Cardiac muscle cell (in vitro differentiated cells and primary cell): ENCODE measurements around the gene CHPF. TPM values are rescaled to one million over a fixed set of nuclear protein-coding genes. Genes with fewer than 3 reads are reported as not detected.

Experiments
- DNase-seq, 2 donors: peaks; one replicate each; pipeline versions ENCODE4 v3.0.0 to v3.0.0-alpha.2; 2010 to 2017; ENCODE audit warnings: low read depth in 1 of 2, low spot score in 1 of 2
- H3K27ac ChIP-seq: fragments of 200-600 bp; sonication (generic); 2 replicates; pipeline ENCODE4 v1.5.1; 2016
- H3K27me3 ChIP-seq: fragments of 200-600 bp; sonication (generic); 2 replicates; pipeline ENCODE4 v1.6.0; 2016; ENCODE audit warnings: control low read depth
- H3K36me3 ChIP-seq: fragments of 200-600 bp; sonication (generic); 2 replicates; pipeline ENCODE4 v1.5.1; 2016; ENCODE audit warnings: control low read depth
- H3K4me1 ChIP-seq: fragments of 200-600 bp; sonication (generic); 2 replicates; pipeline ENCODE4 v1.8.1; 2017; ENCODE audit warnings: low read depth, mild to moderate bottlenecking, mixed run types
- H3K4me3 ChIP-seq: fragments of 200-600 bp; sonication (generic); 2 replicates; pipeline ENCODE4 v1.5.1; 2016; ENCODE audit warnings: mild to moderate bottlenecking
- H3K9me3 ChIP-seq: fragments of 200-600 bp; sonication (generic); 2 replicates; pipeline ENCODE4 v1.5.1; 2017; ENCODE audit warnings: low read depth, mild to moderate bottlenecking, control low read depth
- polyA plus RNA-seq: library from polyadenylated mRNA; unstranded; fragments of >200 nt; fragmentation: Nextera tagmentation; extraction: Ambion mirVana; gene quantifications from 2 replicates; pipeline ENCODE4 v1.2.1, GENCODE V29; 2016
- total RNA-seq: library from RNA; depleted of rRNA; stranded (reverse); fragments of >200 nt; gene quantifications from 2 replicates; pipeline ENCODE4 v1.2.3, GENCODE V29; 2016
- TF ChIP-seq, protein P1 (sequence below): IDR thresholded peaks from 2 replicates; pipeline ENCODE4 v1.5.1; 2012; ENCODE audit warnings: low read depth, mild to moderate bottlenecking, low read length

CHPF gene
- total and polyA plus RNA-seq, 2 experiments from 2014 or later, result 208 to 301 TPM

- Histone ChIP-seq H3K27ac (no peak overlapping the region), H3K4me1 (peaks cover 1% of the 10 kb centered on the region), H3K9me3 (no peaks in the 10 kb centered on the region), H3K27me3 (no peaks in the 10 kb centered on the region), H3K4me3 (no peak overlapping the region), H3K36me3 (peaks cover 10% of the 10 kb centered on the region)
- no peak for DNase-seq
- TF ChIP-seq, protein P1, sequence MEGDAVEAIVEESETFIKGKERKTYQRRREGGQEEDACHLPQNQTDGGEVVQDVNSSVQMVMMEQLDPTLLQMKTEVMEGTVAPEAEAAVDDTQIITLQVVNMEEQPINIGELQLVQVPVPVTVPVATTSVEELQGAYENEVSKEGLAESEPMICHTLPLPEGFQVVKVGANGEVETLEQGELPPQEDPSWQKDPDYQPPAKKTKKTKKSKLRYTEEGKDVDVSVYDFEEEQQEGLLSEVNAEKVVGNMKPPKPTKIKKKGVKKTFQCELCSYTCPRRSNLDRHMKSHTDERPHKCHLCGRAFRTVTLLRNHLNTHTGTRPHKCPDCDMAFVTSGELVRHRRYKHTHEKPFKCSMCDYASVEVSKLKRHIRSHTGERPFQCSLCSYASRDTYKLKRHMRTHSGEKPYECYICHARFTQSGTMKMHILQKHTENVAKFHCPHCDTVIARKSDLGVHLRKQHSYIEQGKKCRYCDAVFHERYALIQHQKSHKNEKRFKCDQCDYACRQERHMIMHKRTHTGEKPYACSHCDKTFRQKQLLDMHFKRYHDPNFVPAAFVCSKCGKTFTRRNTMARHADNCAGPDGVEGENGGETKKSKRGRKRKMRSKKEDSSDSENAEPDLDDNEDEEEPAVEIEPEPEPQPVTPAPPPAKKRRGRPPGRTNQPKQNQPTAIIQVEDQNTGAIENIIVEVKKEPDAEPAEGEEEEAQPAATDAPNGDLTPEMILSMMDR, result no peak
Measured at GRCh38 chr2:219536967-219537366, 6.6 kb downstream of the CHPF start.

GRCh38 chr2:219536425-219536824, 7.2 kb downstream of the CHPF start:
- H3K4me1 ChIP-seq, result no peaks in the 10 kb centered on the region
- no peak overlapping the region for H3K27ac ChIP-seq
- TF ChIP-seq, protein P1, result no peak
- H3K27me3 ChIP-seq, result no peaks in the 10 kb centered on the region
- no peak for DNase-seq
- H3K36me3 ChIP-seq, result peaks cover 10% of the 10 kb centered on the region
- no peak overlapping the region for H3K4me3 ChIP-seq
- H3K9me3 ChIP-seq, result no peaks in the 10 kb centered on the region

GRCh38 chr2:219533930-219534661, 9.5 kb downstream of the CHPF start:
- TF ChIP-seq, protein P1, result no peak
- H3K4me3 ChIP-seq, result no peak overlapping the region

GRCh38 chr2:219532378-219532649, 11.3 kb downstream of the CHPF start:
- Histone ChIP-seq H3K4me1 (peaks cover 14% of the 10 kb centered on the region), H3K27ac (no peak overlapping the region), H3K9me3 (no peaks in the 10 kb centered on the region), H3K27me3 (no peaks in the 10 kb centered on the region), H3K36me3 (no peaks in the 10 kb centered on the region), H3K4me3 (no peak overlapping the region)
- DNase-seq, result no peak
- TF ChIP-seq, protein P1, result no peak

More at GRCh38 chr2:219533930-219534661, 9.5 kb downstream of the CHPF start:
- H3K27me3 ChIP-seq, result no peaks in the 10 kb centered on the region
- no peak overlapping the region for H3K27ac ChIP-seq
- no peak for DNase-seq
- H3K36me3 ChIP-seq, result peaks cover 2% of the 10 kb centered on the region
- no peaks in the 10 kb centered on the region for H3K9me3 ChIP-seq
- H3K4me1 ChIP-seq, result peaks cover 3% of the 10 kb centered on the region

DNA sequence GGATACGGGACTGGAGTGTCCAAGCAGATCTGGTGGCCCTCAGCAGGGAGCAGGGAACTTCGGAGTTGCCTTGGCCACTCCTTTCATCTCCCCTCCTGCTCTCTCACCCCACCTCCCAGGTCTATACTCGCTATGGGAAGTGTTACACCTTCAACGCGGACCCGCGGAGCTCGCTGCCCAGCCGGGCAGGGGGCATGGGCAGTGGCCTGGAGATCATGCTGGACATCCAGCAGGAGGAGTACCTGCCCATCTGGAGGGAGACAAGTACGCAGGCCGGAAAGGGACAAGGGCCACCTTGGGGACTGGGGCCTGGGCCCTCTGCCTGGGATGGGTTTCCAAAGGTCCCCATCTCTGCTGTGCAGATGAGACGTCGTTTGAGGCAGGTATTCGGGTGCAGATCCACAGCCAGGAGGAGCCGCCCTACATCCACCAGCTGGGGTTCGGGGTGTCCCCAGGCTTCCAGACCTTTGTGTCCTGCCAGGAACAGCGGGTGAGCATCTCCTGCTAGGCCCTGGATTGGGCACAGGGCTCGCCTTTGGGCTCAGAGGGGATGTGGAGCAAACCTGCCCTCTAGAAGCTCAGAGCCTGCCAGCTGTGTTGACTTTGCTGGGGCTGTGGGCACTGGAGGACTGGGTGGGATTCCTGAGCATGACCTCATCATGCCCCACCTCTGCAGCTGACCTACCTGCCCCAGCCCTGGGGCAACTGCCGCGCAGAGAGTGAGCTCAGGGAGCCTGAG, 11.8 kb downstream of the CHPF start:
- H3K27me3 ChIP-seq, result no peaks in the 10 kb centered on the region
- TF ChIP-seq, protein P1, result no peak
- no peak overlapping the region for H3K27ac ChIP-seq
- H3K4me1 ChIP-seq, result peaks cover 19% of the 10 kb centered on the region
- no peak for DNase-seq
- H3K36me3 ChIP-seq, result no peaks in the 10 kb centered on the region
- H3K9me3 ChIP-seq, result no peaks in the 10 kb centered on the region
- no peak overlapping the region for H3K4me3 ChIP-seq
